Measurements from ENCODE around the gene CFAP20DC.

- TF ChIP-seq CTCF (conservative IDR thresholded peaks at IDR 0.05; ENCODE audit: low read depth in 2 of 2) (no peak), POLR2AphosphoS5 (IDR thresholded peaks at IDR 0.05; ENCODE audit: low read depth) (no peak), EZH2phosphoT487 (IDR thresholded peaks at IDR 0.05; ENCODE audit: unreplicated experiment) (no peak)
- TF ChIP-seq, protein P1, sequence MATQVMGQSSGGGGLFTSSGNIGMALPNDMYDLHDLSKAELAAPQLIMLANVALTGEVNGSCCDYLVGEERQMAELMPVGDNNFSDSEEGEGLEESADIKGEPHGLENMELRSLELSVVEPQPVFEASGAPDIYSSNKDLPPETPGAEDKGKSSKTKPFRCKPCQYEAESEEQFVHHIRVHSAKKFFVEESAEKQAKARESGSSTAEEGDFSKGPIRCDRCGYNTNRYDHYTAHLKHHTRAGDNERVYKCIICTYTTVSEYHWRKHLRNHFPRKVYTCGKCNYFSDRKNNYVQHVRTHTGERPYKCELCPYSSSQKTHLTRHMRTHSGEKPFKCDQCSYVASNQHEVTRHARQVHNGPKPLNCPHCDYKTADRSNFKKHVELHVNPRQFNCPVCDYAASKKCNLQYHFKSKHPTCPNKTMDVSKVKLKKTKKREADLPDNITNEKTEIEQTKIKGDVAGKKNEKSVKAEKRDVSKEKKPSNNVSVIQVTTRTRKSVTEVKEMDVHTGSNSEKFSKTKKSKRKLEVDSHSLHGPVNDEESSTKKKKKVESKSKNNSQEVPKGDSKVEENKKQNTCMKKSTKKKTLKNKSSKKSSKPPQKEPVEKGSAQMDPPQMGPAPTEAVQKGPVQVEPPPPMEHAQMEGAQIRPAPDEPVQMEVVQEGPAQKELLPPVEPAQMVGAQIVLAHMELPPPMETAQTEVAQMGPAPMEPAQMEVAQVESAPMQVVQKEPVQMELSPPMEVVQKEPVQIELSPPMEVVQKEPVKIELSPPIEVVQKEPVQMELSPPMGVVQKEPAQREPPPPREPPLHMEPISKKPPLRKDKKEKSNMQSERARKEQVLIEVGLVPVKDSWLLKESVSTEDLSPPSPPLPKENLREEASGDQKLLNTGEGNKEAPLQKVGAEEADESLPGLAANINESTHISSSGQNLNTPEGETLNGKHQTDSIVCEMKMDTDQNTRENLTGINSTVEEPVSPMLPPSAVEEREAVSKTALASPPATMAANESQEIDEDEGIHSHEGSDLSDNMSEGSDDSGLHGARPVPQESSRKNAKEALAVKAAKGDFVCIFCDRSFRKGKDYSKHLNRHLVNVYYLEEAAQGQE (IDR thresholded peaks at IDR 0.05; ENCODE audit: unreplicated experiment) = no peak
Observed at GRCh38 chr3:59085976-59086375, 36.2 kb upstream of the CFAP20DC start.
